Peyer's patch (tissue), 4 donors: Measurements from ENCODE around the gene GNG3.

Experiments used
- POLR2A ChIP-seq, 2 donors: fragments of 450-650 bp; IDR thresholded peaks; one replicate each; pipeline ENCODE4 v1.5.1; 2017; ENCODE audit warnings: antibody characterized with exemption in 2 of 2, mild to moderate bottlenecking in 2 of 2, moderate library complexity in 2 of 2
- TF ChIP-seq, protein P1 (sequence below), 6 experiments: fragments of 450-650 bp in 4 of 6; fragments of 200-600 bp in 2 of 6; sonication (generic) in 1 of 6; IDR thresholded peaks; one replicate each; pipeline ENCODE4 v1.5.1; 2017 to 2019; ENCODE audit warnings: antibody characterized with exemption in 6 of 6, mild to moderate bottlenecking in 3 of 6, moderate library complexity in 1 of 6

DNA sequence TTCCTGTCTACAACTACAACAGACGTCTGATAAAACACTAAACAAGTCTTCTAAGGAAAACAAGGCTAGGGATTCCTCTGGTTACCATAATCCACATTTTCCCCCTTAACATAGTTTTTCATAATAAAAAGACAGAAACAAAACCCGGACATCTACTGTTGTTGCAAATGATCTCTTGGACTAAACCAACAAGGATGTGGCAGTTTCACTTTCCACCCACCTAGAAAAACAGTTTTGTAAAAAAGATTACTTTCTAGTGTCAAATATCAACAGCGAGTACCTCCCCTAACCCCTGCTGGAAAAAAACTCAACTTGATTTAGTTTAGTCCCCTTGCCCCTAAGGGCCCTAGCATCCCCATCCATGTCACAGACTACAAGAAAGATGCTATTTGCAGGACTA lies 5.4 kb downstream of the GNG3 start:
- TF ChIP-seq POLR2A (IDR thresholded peaks at IDR 0.05) = no peak
- TF ChIP-seq, protein P1, sequence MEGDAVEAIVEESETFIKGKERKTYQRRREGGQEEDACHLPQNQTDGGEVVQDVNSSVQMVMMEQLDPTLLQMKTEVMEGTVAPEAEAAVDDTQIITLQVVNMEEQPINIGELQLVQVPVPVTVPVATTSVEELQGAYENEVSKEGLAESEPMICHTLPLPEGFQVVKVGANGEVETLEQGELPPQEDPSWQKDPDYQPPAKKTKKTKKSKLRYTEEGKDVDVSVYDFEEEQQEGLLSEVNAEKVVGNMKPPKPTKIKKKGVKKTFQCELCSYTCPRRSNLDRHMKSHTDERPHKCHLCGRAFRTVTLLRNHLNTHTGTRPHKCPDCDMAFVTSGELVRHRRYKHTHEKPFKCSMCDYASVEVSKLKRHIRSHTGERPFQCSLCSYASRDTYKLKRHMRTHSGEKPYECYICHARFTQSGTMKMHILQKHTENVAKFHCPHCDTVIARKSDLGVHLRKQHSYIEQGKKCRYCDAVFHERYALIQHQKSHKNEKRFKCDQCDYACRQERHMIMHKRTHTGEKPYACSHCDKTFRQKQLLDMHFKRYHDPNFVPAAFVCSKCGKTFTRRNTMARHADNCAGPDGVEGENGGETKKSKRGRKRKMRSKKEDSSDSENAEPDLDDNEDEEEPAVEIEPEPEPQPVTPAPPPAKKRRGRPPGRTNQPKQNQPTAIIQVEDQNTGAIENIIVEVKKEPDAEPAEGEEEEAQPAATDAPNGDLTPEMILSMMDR (IDR thresholded peaks at IDR 0.05) = no peak
